A673 (cell line): ENCODE results near the gene DHX38.

Source experiments
- EZH2 ChIP-seq: fragments of 200-600 bp; sonication (generic); IDR thresholded peaks from 2 replicates; pipeline ENCODE4 v1.6.1; 2017; ENCODE audit warnings: borderline replicate concordance, low read depth, mild to moderate bottlenecking, mixed read lengths, antibody characterized with exemption, low read length; ENCODE audit not compliant: poor library complexity, severe bottlenecking
- TF ChIP-seq, protein P1 (sequence below): fragments of 300-800, 200-600 bp; sonication (generic); conservative IDR thresholded peaks from 2 replicates; pipeline ENCODE4 v1.5.1; 2017; ENCODE audit warnings: low read depth, mild to moderate bottlenecking, antibody characterized with exemption, low read length, moderate library complexity, mixed read lengths

DNA sequence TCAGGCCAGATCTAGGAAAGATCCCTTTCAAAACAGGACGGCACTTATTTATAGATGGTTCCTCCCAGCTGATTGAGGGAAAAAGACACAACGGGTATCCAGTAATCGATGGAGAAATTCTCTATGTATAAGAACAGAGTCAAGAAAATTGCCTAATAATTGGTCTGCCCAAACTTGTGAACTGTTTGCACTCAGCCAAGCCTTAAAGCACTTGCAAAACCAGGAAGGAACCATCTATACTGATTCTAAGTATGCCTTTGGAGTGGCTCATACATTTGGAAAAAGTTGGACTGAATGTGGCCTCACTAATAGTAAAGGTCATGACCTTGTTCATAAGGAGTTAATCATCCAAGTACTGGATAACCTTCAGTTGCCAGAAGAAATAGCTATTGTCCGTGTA, 24.7 kb upstream of the DHX38 start:
- TF ChIP-seq, protein P1, sequence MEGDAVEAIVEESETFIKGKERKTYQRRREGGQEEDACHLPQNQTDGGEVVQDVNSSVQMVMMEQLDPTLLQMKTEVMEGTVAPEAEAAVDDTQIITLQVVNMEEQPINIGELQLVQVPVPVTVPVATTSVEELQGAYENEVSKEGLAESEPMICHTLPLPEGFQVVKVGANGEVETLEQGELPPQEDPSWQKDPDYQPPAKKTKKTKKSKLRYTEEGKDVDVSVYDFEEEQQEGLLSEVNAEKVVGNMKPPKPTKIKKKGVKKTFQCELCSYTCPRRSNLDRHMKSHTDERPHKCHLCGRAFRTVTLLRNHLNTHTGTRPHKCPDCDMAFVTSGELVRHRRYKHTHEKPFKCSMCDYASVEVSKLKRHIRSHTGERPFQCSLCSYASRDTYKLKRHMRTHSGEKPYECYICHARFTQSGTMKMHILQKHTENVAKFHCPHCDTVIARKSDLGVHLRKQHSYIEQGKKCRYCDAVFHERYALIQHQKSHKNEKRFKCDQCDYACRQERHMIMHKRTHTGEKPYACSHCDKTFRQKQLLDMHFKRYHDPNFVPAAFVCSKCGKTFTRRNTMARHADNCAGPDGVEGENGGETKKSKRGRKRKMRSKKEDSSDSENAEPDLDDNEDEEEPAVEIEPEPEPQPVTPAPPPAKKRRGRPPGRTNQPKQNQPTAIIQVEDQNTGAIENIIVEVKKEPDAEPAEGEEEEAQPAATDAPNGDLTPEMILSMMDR = no peak
- TF ChIP-seq EZH2 = no peak
